Measurements from ENCODE around the gene PMEL. TPM values are rescaled to one million over a fixed set of nuclear protein-coding genes. Genes with fewer than 3 reads are reported as not detected.
A peak's percentile ranks its signal among the peaks of the same experiment; 100 is the strongest.

Gene PMEL
- total and polyA plus RNA-seq, 9 of the 15 experiments (the other 6 are each of a cell fraction or from before 2014, with no cell fraction given), result 0.36 to 2.0 (median 0.98) TPM

DNA sequence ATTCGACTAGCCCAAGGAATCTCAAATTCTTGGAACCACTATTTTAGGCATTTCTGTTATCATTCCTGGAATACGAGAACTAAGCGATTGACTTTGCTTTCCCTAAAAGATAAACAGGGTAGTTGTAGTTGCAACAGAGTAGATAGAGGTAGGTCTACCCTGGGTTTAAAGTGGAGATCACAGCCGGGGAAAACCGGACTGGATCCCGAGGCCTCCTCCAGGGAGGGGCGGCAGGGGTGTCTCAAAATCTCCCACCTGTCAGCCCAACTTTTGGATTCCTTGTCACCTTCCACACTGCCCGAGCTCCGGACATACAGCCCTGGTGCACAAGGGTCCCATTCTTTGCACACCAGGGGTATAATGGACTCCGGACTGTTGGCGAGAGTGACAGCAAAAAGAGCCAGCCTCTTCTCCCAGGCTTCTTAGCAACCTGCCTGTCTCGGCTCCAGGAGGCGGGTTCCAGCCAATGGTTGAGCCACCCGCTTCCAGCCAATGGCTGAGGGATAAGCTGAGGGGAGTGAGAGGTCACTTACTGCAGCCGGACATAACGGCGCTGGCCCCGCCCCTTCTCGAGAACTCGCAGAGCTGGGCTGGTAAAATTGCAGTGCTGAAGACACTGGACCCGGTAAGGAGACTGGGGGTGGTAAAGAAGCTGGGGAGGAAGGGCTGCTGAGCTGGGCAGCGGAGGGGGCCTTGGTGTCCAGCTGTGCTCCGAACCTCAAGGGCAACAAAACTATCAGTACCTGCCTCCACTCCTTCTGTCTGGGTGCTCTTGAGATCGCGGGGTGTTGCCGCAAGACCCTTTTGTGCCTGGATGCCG, 31.1 kb upstream of the PMEL start, which contains the start of gene SUOX (continued):
- TF ChIP-seq, protein P1, sequence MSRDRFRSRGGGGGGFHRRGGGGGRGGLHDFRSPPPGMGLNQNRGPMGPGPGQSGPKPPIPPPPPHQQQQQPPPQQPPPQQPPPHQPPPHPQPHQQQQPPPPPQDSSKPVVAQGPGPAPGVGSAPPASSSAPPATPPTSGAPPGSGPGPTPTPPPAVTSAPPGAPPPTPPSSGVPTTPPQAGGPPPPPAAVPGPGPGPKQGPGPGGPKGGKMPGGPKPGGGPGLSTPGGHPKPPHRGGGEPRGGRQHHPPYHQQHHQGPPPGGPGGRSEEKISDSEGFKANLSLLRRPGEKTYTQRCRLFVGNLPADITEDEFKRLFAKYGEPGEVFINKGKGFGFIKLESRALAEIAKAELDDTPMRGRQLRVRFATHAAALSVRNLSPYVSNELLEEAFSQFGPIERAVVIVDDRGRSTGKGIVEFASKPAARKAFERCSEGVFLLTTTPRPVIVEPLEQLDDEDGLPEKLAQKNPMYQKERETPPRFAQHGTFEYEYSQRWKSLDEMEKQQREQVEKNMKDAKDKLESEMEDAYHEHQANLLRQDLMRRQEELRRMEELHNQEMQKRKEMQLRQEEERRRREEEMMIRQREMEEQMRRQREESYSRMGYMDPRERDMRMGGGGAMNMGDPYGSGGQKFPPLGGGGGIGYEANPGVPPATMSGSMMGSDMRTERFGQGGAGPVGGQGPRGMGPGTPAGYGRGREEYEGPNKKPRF (IDR thresholded peaks at IDR 0.05; ENCODE audit: low read depth, low read length), result no peak
- TF ChIP-seq ZNF431 (CRISPR knock-in tag; IDR thresholded peaks at IDR 0.05), result no peak
- TF ChIP-seq TRIM24 (IDR thresholded peaks at IDR 0.05), result no peak
- TF ChIP-seq ZNF224 (CRISPR knock-in tag; IDR thresholded peaks at IDR 0.05), result no peak
- TF ChIP-seq, protein P2, sequence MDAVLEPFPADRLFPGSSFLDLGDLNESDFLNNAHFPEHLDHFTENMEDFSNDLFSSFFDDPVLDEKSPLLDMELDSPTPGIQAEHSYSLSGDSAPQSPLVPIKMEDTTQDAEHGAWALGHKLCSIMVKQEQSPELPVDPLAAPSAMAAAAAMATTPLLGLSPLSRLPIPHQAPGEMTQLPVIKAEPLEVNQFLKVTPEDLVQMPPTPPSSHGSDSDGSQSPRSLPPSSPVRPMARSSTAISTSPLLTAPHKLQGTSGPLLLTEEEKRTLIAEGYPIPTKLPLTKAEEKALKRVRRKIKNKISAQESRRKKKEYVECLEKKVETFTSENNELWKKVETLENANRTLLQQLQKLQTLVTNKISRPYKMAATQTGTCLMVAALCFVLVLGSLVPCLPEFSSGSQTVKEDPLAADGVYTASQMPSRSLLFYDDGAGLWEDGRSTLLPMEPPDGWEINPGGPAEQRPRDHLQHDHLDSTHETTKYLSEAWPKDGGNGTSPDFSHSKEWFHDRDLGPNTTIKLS (IDR thresholded peaks at IDR 0.05; ENCODE audit: borderline replicate concordance, low read depth), result no peak
- TF ChIP-seq TGIF2 (CRISPR knock-in tag; IDR thresholded peaks at IDR 0.05), result no peak
- no peak for TF ChIP-seq EZH2 (IDR thresholded peaks at IDR 0.05; ENCODE audit: borderline replicate concordance, low read depth, low read length)
- peak; percentile 35; the same call in 1 of the 2 replicates for TF ChIP-seq ZFP1 (CRISPR knock-in tag; IDR thresholded peaks at IDR 0.05)
- TF ChIP-seq POLR2AphosphoS5 (IDR thresholded peaks at IDR 0.05; ENCODE audit: control insufficient read depth, insufficient read depth, low read depth, low read length), result peak; percentile 65
- no peak for TF ChIP-seq CBFA2T2 (conservative IDR thresholded peaks at IDR 0.05)
- no peak for TF ChIP-seq ZNF274 (IDR thresholded peaks at IDR 0.05; ENCODE audit: borderline replicate concordance, low read depth, low read length)
- TF ChIP-seq KHSRP (IDR thresholded peaks at IDR 0.05), result no peak
- peak; percentile 15 for TF ChIP-seq EP300 (IDR thresholded peaks at IDR 0.05; ENCODE audit: low read length)
- TF ChIP-seq, protein P3, sequence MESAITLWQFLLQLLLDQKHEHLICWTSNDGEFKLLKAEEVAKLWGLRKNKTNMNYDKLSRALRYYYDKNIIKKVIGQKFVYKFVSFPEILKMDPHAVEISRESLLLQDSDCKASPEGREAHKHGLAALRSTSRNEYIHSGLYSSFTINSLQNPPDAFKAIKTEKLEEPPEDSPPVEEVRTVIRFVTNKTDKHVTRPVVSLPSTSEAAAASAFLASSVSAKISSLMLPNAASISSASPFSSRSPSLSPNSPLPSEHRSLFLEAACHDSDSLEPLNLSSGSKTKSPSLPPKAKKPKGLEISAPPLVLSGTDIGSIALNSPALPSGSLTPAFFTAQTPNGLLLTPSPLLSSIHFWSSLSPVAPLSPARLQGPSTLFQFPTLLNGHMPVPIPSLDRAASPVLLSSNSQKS (CRISPR knock-in tag; IDR thresholded peaks at IDR 0.05), result no peak
- no peak for TF ChIP-seq HIVEP1 (CRISPR knock-in tag; IDR thresholded peaks at IDR 0.05)
- no peak for TF ChIP-seq HDAC3 (IDR thresholded peaks at IDR 0.05; ENCODE audit: borderline replicate concordance, partially characterized antibody)
- no peak for TF ChIP-seq NBN (IDR thresholded peaks at IDR 0.05; ENCODE audit: low read depth)
- no peak for TF ChIP-seq TARDBP (IDR thresholded peaks at IDR 0.05)
- no peak for TF ChIP-seq HSF4 (CRISPR knock-in tag; IDR thresholded peaks at IDR 0.05; ENCODE audit: borderline replicate concordance)
- TF ChIP-seq, protein P4, sequence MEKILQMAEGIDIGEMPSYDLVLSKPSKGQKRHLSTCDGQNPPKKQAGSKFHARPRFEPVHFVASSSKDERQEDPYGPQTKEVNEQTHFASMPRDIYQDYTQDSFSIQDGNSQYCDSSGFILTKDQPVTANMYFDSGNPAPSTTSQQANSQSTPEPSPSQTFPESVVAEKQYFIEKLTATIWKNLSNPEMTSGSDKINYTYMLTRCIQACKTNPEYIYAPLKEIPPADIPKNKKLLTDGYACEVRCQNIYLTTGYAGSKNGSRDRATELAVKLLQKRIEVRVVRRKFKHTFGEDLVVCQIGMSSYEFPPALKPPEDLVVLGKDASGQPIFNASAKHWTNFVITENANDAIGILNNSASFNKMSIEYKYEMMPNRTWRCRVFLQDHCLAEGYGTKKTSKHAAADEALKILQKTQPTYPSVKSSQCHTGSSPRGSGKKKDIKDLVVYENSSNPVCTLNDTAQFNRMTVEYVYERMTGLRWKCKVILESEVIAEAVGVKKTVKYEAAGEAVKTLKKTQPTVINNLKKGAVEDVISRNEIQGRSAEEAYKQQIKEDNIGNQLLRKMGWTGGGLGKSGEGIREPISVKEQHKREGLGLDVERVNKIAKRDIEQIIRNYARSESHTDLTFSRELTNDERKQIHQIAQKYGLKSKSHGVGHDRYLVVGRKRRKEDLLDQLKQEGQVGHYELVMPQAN (IDR thresholded peaks at IDR 0.05; ENCODE audit: borderline replicate concordance), result no peak
- no peak for TF ChIP-seq C11orf30 (IDR thresholded peaks at IDR 0.05; ENCODE audit: low read depth)
- no peak for TF ChIP-seq ETV6 (IDR thresholded peaks at IDR 0.05; ENCODE audit: borderline replicate concordance in 1 of 2, low read depth in 2 of 2, low read length in 1 of 2)
- TF ChIP-seq ETV6 (CRISPR knock-in tag; IDR thresholded peaks at IDR 0.05; ENCODE audit: borderline replicate concordance), result no peak
